ENCODE results near the gene FUCA2. TPM values are rescaled to one million over a fixed set of nuclear protein-coding genes. Genes with fewer than 3 reads are reported as not detected.

FUCA2 gene
- total RNA-seq, 1 donor from 2014 or later: 52.4 TPM

GRCh38 chr6:143486752-143487151, 24.8 kb downstream of the FUCA2 start:
- Mint-ChIP-seq H3K27ac (ENCODE audit: unreplicated experiment) (no peak overlapping the region), H3K9me3 (ENCODE audit: low read depth) (no peaks in the 10 kb centered on the region), H3K4me3 (ENCODE audit: unreplicated experiment) (no peak overlapping the region), H3K4me1 (ENCODE audit: low read depth) (no peaks in the 10 kb centered on the region), H3K27me3 (ENCODE audit: low read depth) (no peaks in the 10 kb centered on the region), H3K36me3 (ENCODE audit: low read depth) (peaks cover 2% of the 10 kb centered on the region)
- DNase-seq (ENCODE audit: low spot score): no peak
- no peak for TF ChIP-seq CTCF (IDR thresholded peaks at IDR 0.05)

- Mint-ChIP-seq H3K36me3 (ENCODE audit: low read depth) (peaks cover 2% of the 10 kb centered on the region), H3K4me1 (ENCODE audit: low read depth) (no peaks in the 10 kb centered on the region), H3K27ac (ENCODE audit: unreplicated experiment) (no peak overlapping the region), H3K9me3 (ENCODE audit: low read depth) (no peaks in the 10 kb centered on the region), H3K4me3 (ENCODE audit: unreplicated experiment) (no peak overlapping the region), H3K27me3 (ENCODE audit: low read depth) (no peaks in the 10 kb centered on the region)
- no peak for TF ChIP-seq CTCF (IDR thresholded peaks at IDR 0.05)
- DNase-seq (ENCODE audit: low spot score): no peak
These were observed 25.6 kb downstream of the FUCA2 start for GRCh38 chr6:143485967-143486366.

GRCh38 chr6:143482593-143482992, 28.9 kb downstream of the FUCA2 start:
- no peak for DNase-seq (ENCODE audit: low spot score)
- Mint-ChIP-seq H3K27ac (ENCODE audit: unreplicated experiment) (no peak overlapping the region), H3K27me3 (ENCODE audit: low read depth) (no peaks in the 10 kb centered on the region), H3K4me3 (ENCODE audit: unreplicated experiment) (no peak overlapping the region), H3K36me3 (ENCODE audit: low read depth) (peaks cover 4% of the 10 kb centered on the region), H3K9me3 (ENCODE audit: low read depth) (no peaks in the 10 kb centered on the region), H3K4me1 (ENCODE audit: low read depth) (no peaks in the 10 kb centered on the region)
- no peak for TF ChIP-seq CTCF (IDR thresholded peaks at IDR 0.05)

- DNase-seq (ENCODE audit: low spot score): no peak
- H3K36me3 Mint-ChIP-seq (ENCODE audit: low read depth): peaks cover 29% of the 10 kb centered on the region
- TF ChIP-seq CTCF (IDR thresholded peaks at IDR 0.05): no peak
- no peaks in the 10 kb centered on the region for H3K4me1 Mint-ChIP-seq (ENCODE audit: low read depth)
- no peaks in the 10 kb centered on the region for H3K27me3 Mint-ChIP-seq (ENCODE audit: low read depth)
- no peaks in the 10 kb centered on the region for H3K9me3 Mint-ChIP-seq (ENCODE audit: low read depth)
- no peak overlapping the region for H3K4me3 Mint-ChIP-seq (ENCODE audit: unreplicated experiment)
- H3K27ac Mint-ChIP-seq (ENCODE audit: unreplicated experiment): no peak overlapping the region
These were observed 32.9 kb downstream of the FUCA2 start for GRCh38 chr6:143478479-143479062.

- Mint-ChIP-seq H3K27ac (ENCODE audit: unreplicated experiment) (no peak overlapping the region), H3K9me3 (ENCODE audit: low read depth) (no peaks in the 10 kb centered on the region), H3K4me1 (ENCODE audit: low read depth) (no peaks in the 10 kb centered on the region), H3K36me3 (ENCODE audit: low read depth) (peaks cover 36% of the 10 kb centered on the region), H3K27me3 (ENCODE audit: low read depth) (no peaks in the 10 kb centered on the region), H3K4me3 (ENCODE audit: unreplicated experiment) (no peak overlapping the region)
- no peak for TF ChIP-seq CTCF (IDR thresholded peaks at IDR 0.05)
- no peak for DNase-seq (ENCODE audit: low spot score)
These were observed 35.0 kb downstream of the FUCA2 start for GRCh38 chr6:143476545-143476944.

Data from chondrocyte (in vitro differentiated cells).